ENCODE results near the gene LARP4. TPM values are rescaled to one million over a fixed set of nuclear protein-coding genes. Genes with fewer than 3 reads are reported as not detected.
A peak's percentile ranks its signal among the peaks of the same experiment; 100 is the strongest.

LARP4 gene
- total RNA-seq, 1 experiment from 2014 or later, result 35.1 TPM

GRCh38 chr12:50467439-50467838, 66.8 kb downstream of the LARP4 start:
- no peaks in the 10 kb centered on the region for H3K79me2 ChIP-seq (ENCODE audit: low read length)
- intact Hi-C loops (cut with micrococcal nuclease), result no loop called here
- no peak for ATAC-seq
- H3K9me3 ChIP-seq (ENCODE audit: low read length), result no peaks in the 10 kb centered on the region
- no peak overlapping the region for H3K4me2 ChIP-seq (ENCODE audit: low read length)
- H3F3A ChIP-seq (ENCODE audit: low read length, unreplicated experiment), result no peaks in the 10 kb centered on the region
- H3K4me3 ChIP-seq (ENCODE audit: low read length), result no peak overlapping the region
- CTCF ChIA-PET, result interaction anchor here (0.7 kb wide), 1 partner anchor 267 kb away, joined by 10 read pairs; no protein-coding TSS in a partner anchor
- H2AFZ ChIP-seq (ENCODE audit: low read length), result no peak overlapping the region
- H3K4me1 ChIP-seq (ENCODE audit: insufficient read depth, low read length), result no peaks in the 10 kb centered on the region
- no peak for TF ChIP-seq EZH2 (IDR thresholded peaks at IDR 0.05; ENCODE audit: low read length, unreplicated experiment)
- no peak for TF ChIP-seq EZH2phosphoT487 (IDR thresholded peaks at IDR 0.05; ENCODE audit: borderline replicate concordance, low read length)
- no peak for TF ChIP-seq CTCF (conservative IDR thresholded peaks at IDR 0.05; ENCODE audit: low read depth, low read length)
- H3K9me2 ChIP-seq (replicated peaks; ENCODE audit: low read length), result no peaks in the 10 kb centered on the region
- H3K36me3 ChIP-seq (ENCODE audit: low read depth, low read length), result peaks cover 41% of the 10 kb centered on the region
- no TSS peak for BruUV-seq (replicated peaks)
- no peak overlapping the region for H3K27ac ChIP-seq (ENCODE audit: low read length)
- H3K27me3 ChIP-seq (ENCODE audit: low read length), result no peaks in the 10 kb centered on the region
- POLR2A ChIA-PET (ENCODE audit: unreplicated experiment), result no interaction called here
- no peak overlapping the region for H3K9ac ChIP-seq (ENCODE audit: low read length)
- DNase-seq, result no peak
- H4K20me1 ChIP-seq (ENCODE audit: low read length), result no peaks in the 10 kb centered on the region

GRCh38 chr12:50477241-50477832, 76.7 kb downstream of the LARP4 start:
- ChIA-PET CTCF (no interaction called here), POLR2A (ENCODE audit: unreplicated experiment) (no interaction called here)
- Histone ChIP-seq H3K4me3 (ENCODE audit: low read length) (no peak overlapping the region), H3K9ac (ENCODE audit: low read length) (no peak overlapping the region), H3K9me2 (replicated peaks; ENCODE audit: low read length) (no peaks in the 10 kb centered on the region), H3K4me1 (ENCODE audit: insufficient read depth, low read length) (no peaks in the 10 kb centered on the region), H3K27me3 (ENCODE audit: low read length) (no peaks in the 10 kb centered on the region), H3K27ac (ENCODE audit: low read length) (no peak overlapping the region), H3K36me3 (ENCODE audit: low read depth, low read length) (peaks cover 44% of the 10 kb centered on the region), H3K79me2 (ENCODE audit: low read length) (no peaks in the 10 kb centered on the region), H3K9me3 (ENCODE audit: low read length) (no peaks in the 10 kb centered on the region), H3F3A (ENCODE audit: low read length, unreplicated experiment) (no peaks in the 10 kb centered on the region), H3K4me2 (ENCODE audit: low read length) (no peak overlapping the region), H2AFZ (ENCODE audit: low read length) (no peak overlapping the region), H4K20me1 (ENCODE audit: low read length) (no peaks in the 10 kb centered on the region)
- TF ChIP-seq EZH2 (IDR thresholded peaks at IDR 0.05; ENCODE audit: low read length, unreplicated experiment) (no peak), EZH2phosphoT487 (IDR thresholded peaks at IDR 0.05; ENCODE audit: borderline replicate concordance, low read length) (no peak), CTCF (conservative IDR thresholded peaks at IDR 0.05; ENCODE audit: low read depth, low read length) (no peak)
- intact Hi-C loops (cut with micrococcal nuclease), result no loop called here
- no peak for DNase-seq
- TSS peak; percentile 8 for BruUV-seq (replicated peaks)
- ATAC-seq, result no peak

DNA sequence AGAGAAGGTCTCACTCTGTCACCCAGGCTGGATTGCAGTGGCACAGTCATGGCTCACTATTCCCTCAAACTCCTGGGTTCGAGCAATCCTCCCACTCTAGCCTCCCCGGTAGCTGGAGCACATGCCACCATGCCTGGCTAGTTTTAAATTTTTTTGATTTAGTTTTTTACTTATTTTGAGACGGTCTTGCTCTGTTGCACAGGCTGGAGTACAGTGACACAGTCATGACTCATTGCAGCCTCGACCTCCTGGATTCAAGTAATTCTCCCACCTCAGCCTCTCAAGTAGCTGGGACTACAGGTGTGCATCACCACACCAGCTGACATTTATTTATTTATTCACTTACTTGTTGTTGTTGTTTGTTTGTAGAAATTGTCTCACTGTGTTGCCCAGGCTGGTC, 81.9 kb downstream of the LARP4 start:
- no peak for TF ChIP-seq EZH2phosphoT487 (IDR thresholded peaks at IDR 0.05; ENCODE audit: borderline replicate concordance, low read length)
- TF ChIP-seq CTCF (conservative IDR thresholded peaks at IDR 0.05; ENCODE audit: low read depth, low read length), result no peak
- no peak for TF ChIP-seq EZH2 (IDR thresholded peaks at IDR 0.05; ENCODE audit: low read length, unreplicated experiment)
- intact Hi-C loops (cut with micrococcal nuclease), result no loop called here
- H3K79me2 ChIP-seq (ENCODE audit: low read length), result no peaks in the 10 kb centered on the region
- no peak overlapping the region for H3K9ac ChIP-seq (ENCODE audit: low read length)
- BruUV-seq (replicated peaks), result no TSS peak
- ChIA-PET CTCF (no interaction called here), POLR2A (ENCODE audit: unreplicated experiment) (no interaction called here)
- H3K4me1 ChIP-seq (ENCODE audit: insufficient read depth, low read length), result no peaks in the 10 kb centered on the region
- no peaks in the 10 kb centered on the region for H3F3A ChIP-seq (ENCODE audit: low read length, unreplicated experiment)
- no peak overlapping the region for H3K27ac ChIP-seq (ENCODE audit: low read length)
- no peak overlapping the region for H3K4me2 ChIP-seq (ENCODE audit: low read length)
- H3K27me3 ChIP-seq (ENCODE audit: low read length), result no peaks in the 10 kb centered on the region
- DNase-seq, result peak; percentile 24
- peak; percentile 37; the same call in 1 of the 2 replicates for ATAC-seq
- peaks cover 7% of the 10 kb centered on the region; the same call in 1 of the 2 replicates for H3K36me3 ChIP-seq (ENCODE audit: low read depth, low read length)
- no peaks in the 10 kb centered on the region for H3K9me2 ChIP-seq (replicated peaks; ENCODE audit: low read length)
- H3K4me3 ChIP-seq (ENCODE audit: low read length), result no peak overlapping the region
- no peak overlapping the region for H2AFZ ChIP-seq (ENCODE audit: low read length)
- H3K9me3 ChIP-seq (ENCODE audit: low read length), result no peaks in the 10 kb centered on the region
- no peaks in the 10 kb centered on the region for H4K20me1 ChIP-seq (ENCODE audit: low read length)

Data from PC-3 (cell line).